ENCODE measurements around the gene RAB31.

DNA sequence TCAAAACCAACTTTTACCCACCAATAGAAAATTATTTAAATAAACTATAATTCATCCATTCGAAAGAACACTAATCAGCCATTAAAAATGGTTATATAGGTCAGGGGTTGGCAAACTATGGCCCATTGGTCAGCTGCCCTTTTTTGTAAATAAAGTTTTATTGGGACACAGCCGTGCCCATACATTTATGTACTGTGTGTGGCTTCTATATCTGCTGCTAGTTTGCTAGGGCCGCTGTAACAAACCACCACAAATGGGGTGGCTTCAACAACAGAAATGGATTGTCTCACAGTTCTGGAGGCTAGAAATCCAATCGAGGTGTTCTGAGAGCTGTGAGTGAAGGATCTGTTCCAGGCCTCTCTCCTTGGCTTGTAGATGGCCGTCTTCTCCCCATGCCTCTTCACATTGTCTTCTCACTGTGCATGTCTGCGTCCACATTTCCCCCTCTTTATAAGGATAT, 170.7 kb downstream of the RAB31 start:
- TF ChIP-seq SMAD9 (CRISPR knock-in tag; IDR thresholded peaks at IDR 0.05), result no peak
- no peak for TF ChIP-seq FOSL1 (CRISPR knock-in tag; IDR thresholded peaks at IDR 0.05; ENCODE audit: borderline replicate concordance)
- TF ChIP-seq REPIN1 (CRISPR knock-in tag; IDR thresholded peaks at IDR 0.05; ENCODE audit: borderline replicate concordance, low read depth), result no peak
- TF ChIP-seq, protein P1, sequence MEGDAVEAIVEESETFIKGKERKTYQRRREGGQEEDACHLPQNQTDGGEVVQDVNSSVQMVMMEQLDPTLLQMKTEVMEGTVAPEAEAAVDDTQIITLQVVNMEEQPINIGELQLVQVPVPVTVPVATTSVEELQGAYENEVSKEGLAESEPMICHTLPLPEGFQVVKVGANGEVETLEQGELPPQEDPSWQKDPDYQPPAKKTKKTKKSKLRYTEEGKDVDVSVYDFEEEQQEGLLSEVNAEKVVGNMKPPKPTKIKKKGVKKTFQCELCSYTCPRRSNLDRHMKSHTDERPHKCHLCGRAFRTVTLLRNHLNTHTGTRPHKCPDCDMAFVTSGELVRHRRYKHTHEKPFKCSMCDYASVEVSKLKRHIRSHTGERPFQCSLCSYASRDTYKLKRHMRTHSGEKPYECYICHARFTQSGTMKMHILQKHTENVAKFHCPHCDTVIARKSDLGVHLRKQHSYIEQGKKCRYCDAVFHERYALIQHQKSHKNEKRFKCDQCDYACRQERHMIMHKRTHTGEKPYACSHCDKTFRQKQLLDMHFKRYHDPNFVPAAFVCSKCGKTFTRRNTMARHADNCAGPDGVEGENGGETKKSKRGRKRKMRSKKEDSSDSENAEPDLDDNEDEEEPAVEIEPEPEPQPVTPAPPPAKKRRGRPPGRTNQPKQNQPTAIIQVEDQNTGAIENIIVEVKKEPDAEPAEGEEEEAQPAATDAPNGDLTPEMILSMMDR (CRISPR knock-in tag; IDR thresholded peaks at IDR 0.05), result no peak
- no peak for TF ChIP-seq EZH2 (conservative IDR thresholded peaks at IDR 0.05; ENCODE audit: low read depth, low read length)
- TF ChIP-seq ZNF484 (CRISPR knock-in tag; IDR thresholded peaks at IDR 0.05; ENCODE audit: borderline replicate concordance, low read depth), result no peak
- no peak for TF ChIP-seq RBAK (CRISPR knock-in tag; IDR thresholded peaks at IDR 0.05)
- no peak for TF ChIP-seq ZNF501 (CRISPR knock-in tag; IDR thresholded peaks at IDR 0.05)
- no peak for TF ChIP-seq ZNF577 (CRISPR knock-in tag; IDR thresholded peaks at IDR 0.05; ENCODE audit: borderline replicate concordance, low read depth)
- TF ChIP-seq AKAP8 (CRISPR knock-in tag; IDR thresholded peaks at IDR 0.05), result no peak
